Erythroblast (primary cell): ENCODE results near the gene FLT3LG.
"Not testable (repeated sequence)": the region's sequence is repeated elsewhere in the genome, so short reads cannot be mapped to it uniquely, and the experiment has no call there.

Experiments used
- DNase-seq, 2 experiments: peaks; one replicate each; lab custom pipeline; 2025; lab: John Stamatoyannopoulos, UW
- GATA1 ChIP-seq: IDR thresholded peaks from 2 replicates; pipeline ENCODE4 v1.6.1; 2011; ENCODE audit warnings: low read depth, mild to moderate bottlenecking, control low read depth, low read length, moderate library complexity
- POLR2A ChIP-seq: IDR thresholded peaks from 2 replicates; pipeline ENCODE4 v1.6.1; 2011; ENCODE audit warnings: mild to moderate bottlenecking, low read length

FLT3LG gene

DNA sequence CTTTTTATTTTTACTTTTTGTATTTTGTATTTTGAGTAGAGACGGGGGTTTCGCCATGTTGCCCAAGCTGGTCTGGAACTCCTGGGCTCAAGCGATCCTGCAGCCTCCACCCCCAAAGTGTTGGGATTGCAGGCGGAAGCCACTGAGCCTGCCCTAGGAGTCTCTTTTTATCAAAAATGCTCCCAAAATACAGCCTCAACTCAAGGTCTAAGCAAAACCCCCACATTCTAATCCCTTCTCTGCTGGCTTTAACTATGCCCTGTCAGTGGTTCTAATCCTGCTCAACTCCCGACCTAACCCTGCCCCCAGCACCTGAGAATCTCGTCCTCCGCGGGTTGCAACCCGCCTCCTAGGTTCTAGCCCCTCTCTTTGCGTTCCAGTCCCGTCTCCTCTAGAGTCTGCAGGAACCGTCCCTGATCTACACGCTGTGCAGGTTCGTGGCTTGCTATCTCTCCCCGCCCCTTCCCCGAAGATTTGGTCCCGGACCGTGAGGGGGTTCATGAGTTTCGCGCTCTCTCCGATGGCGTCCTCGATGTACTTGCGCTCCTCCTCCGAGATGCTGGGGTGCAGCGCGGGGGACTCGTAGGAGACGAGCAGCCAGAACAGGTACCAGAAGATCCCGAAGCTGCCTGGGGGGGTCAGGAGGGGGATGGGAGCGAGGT lies 40.6 kb upstream of the FLT3LG start:
- TF ChIP-seq GATA1, result no peak
- no peak for TF ChIP-seq POLR2A
- DNase-seq, result no peak

DNA sequence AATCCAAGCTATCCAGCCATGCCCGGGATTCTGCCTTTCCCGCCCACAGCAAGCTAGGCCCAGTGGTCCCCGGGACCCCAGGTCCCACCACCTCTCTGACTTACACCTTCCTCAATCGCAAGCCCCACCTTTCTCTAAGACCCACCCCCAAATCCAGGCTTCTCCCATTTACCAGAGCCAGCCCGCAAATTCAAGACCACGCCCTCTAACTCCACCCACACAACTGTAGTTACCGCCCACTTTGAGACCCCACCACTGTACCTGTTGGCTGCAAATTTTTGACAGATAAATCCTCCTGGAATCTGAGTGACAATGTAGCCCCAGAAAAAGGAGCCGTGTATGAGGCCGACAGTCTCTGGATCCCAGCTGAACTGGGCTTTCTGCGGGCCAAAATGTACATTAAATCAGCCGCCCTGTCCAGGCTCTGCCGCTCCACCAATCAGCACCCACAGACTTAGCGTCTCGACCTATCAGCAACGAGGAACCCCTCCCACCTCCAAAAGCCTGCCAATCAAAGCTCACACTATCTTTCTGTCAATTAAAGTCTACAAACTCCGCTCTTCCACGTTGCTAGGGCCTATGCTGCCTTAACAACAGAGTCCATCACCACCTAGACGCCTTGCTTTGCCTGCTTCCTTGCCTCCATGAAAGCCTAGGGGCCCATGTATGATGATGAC lies 39.0 kb upstream of the FLT3LG start:
- DNase-seq, result no peak
- TF ChIP-seq POLR2A, result no peak
- no peak for TF ChIP-seq GATA1

DNA sequence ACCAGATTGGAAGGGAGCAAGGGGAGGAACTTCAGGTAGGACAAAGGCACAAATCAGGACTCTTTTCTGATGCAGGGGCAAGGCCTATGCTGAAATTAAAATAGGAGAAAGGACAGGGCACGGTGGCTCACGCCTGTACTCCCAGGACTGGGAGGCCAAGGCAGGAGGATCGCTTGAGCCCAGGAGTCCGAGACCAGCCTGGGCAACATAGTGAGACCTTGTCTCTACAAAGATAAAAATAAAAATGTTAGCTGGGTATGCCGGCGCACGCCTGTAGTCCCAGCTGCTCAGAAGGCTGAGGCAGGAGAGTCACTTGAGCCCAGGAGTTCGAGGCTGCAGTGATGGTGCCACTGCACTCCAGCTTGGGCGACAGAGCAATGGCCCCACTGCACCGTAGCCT lies 38.3 kb upstream of the FLT3LG start:
- no peak for DNase-seq
- TF ChIP-seq POLR2A (no peak), GATA1 (no peak)

DNA sequence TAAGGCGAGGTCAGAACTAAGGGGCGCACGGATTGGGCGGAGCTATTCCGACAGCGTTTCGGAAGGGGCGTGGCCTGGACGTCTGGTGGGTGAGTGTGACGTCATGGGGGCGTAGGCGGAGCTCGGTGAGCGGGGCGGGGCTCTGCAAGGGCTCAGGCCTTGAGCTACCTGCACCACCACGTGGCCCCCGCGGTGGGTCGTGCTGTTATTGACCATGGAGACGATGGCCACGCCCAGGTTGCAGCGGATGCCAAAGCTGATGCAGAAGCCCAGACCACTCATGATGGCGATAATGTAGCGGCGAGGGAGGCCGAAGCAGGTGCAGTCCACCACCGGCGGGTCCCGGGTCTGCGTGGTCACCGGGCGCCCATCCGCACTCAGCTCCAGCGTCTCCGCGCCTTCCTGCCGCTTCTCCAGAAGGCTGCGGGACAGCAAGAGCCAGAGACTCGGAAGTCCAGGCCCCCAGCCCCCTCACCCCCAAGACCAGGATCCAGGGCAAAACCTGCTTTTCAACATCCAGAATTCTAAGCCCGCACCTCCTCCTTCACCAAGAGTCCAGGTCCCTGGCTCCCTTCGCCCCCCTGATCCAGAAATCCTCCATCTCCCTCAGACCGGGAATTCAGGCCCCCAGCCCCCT lies 37.5 kb upstream of the FLT3LG start:
- no peak for TF ChIP-seq GATA1
- no peak for TF ChIP-seq POLR2A
- peak; percentile 71 to 79 for DNase-seq

DNA sequence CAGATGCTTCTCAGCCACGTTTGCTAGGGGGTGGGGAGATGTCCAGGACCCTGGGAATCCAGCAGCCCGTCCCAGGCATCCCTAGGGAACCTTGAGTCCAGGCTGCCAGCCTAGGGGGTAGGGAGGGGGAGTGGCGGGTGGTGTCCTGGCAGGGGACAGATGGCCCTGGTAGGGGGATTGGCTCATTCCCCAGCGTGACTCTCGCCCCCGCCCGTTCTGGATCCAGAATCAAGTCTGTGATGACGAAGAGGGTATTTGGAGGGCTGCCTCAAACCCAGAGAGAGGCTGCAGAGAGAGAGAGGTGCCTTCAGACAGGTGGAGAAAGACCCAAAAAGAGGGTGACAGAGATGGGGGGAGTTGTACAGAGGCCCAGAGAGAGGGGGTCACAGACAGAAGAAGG lies 36.8 kb upstream of the FLT3LG start:
- TF ChIP-seq POLR2A, result no peak
- no peak for TF ChIP-seq GATA1
- no peak for DNase-seq

DNA sequence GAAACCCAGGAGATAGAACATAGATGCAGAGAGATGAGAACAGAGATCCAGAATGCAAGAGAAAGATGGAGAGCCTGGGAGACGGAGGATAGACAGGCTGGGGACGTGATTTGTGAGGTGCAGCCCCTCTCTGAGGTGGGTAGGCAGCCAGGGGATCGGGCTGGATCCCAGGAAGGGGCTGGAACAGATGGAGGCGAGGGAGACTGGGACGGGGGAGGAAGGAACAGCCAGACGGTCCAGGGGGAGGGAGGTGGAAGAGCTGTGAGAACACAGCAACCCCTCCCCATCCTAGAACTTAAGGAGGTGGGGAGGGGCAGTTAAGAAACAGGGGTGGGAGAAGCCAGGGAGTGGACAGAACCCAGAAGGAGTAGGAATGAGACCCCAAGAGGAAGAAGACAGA lies 35.8 kb upstream of the FLT3LG start:
- TF ChIP-seq POLR2A (no peak), GATA1 (no peak)
- DNase-seq, result no peak

DNA sequence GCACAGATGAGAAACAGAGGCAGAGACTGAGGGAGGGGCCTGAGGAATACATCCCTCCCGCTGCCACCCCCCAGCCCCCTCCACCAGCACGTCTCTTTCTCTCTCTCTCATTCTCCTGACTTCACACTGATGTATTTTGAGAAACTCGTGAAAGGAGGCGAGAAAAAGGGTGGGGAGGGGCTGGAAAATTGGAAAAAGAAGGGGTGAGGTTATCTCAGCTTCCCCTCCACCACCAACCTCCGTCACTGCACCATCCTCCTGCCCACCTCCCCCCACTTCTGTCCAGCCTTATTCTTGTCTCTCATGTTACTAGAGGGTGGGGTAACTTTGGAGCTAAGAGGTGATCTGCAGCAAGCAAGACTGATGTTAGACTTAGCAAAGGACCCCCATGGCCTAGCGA lies 34.2 kb upstream of the FLT3LG start:
- no peak for DNase-seq
- no peak for TF ChIP-seq POLR2A
- TF ChIP-seq GATA1, result no peak

DNA sequence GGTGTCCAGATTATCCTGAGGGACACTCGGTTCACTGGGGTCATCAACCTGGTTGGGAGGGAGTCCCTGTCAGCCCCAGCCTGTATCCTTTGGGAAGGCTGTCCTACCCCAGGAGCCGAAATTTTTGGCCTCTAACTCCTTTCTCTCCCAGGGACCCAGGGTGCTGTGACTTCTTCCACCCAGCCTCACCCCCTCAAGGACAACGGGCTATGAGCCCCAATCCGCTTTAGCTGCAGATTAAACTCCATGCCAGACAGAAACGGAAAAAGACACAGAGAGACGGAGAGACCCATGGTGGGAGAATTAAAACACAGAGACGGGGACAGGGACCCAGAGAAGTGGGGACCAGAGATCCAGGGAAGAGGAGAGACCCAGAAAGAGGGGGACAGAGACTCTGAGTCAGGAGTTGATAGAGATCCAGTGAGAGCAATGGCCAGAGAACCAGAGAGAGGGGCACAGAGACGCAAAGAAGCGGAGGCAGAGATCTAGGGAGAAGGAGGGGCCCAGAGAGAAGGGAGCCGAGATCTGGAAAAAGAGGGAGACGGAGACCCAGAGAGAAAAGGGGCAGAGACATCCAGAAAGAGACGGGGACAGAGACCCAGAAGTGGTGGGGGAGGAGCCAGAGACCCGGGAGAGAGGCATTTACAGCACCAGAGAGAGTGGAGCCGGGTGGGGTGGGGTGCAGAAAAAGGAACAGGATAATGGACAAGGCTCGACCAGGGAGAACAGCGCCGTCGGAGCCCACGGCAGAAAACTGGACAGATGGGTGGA lies 33.4 kb upstream of the FLT3LG start:
- TF ChIP-seq GATA1 (no peak), POLR2A (no peak)
- no peak for DNase-seq

DNA sequence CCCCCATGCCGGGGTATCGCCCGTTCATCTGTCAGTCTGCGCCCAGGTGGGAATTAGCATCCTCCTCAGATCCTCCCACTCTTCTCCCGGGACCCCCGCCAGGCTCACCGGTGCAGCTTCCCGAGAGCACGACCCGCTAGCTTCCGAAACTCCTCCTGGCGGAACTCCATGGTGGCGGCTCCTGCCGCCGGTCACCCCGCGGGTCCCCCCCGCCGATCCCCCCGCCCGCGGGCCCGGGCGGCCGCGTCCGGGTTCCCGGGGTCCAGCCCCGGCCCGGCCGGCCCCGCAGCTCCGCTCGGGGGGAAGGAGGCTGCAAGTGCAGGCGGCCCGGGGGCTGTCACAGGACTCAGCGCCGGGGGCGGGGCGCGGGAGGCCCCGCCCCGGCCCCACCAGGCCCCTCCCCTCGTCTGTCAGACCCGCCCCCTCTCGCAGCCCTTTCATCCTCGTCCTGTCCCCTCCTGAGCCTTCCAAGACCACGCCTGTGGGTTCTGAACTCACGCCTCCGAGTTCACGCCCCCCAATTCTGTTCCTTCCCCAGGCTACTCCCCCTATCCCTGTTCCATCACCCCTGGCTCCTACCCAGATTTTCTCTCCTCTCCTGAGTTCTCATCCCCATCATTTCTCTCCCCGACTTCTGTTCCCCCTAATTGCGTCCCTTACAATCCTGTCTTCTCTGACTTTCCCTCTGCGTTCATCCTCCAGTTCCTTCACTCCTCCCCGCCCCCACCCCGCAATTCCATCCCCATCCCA lies 32.6 kb upstream of the FLT3LG start, which contains the start of gene SLC17A7:
TSS of gene SLC17A7 (minus strand) at position 318 of the 750 bp plus-strand sequence. CDS start at position 170, 148 bp downstream.
- DNase-seq, result no peak
- no peak for TF ChIP-seq POLR2A
- no peak for TF ChIP-seq GATA1

DNA sequence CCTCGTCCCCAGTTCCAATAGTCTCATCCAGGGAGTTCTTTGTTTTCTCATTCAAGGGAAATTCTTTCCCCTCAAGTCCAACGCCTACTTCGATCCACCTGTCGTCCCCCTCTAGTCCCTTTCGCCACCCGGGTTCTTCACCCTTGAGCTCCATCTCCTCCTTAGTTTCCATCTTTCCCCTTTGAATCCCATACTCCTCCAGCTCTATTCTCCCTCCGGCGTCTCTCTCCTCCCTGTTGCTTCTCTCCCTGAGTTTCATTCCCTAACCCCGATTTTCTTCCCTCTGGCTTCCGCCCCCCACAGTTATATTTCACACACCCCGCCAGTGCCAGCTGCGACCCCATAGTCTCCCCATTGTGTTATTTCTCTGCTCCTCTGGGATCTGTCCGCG lies 32.1 kb upstream of the FLT3LG start:
- DNase-seq, result no peak
- TF ChIP-seq POLR2A (no peak), GATA1 (no peak)

DNA sequence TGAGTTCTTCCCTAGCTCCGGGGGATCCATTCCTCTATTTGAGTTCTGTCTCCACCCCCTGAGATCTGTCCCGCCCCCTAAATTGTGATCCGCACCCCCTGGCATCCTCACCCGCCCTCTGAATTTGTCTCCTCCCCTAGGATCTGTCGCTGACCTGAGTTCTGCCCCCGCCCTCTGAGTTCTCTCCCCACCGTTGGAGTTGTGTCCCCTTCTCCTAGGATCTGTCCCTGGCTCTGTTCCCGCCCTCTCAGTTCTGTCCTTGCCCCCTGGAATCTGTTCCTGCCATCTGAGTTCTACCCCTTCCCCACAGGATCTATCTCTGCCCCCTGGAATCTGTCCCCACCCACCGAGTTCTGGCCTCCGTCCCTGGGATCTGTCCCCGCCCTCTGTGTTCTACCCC lies 31.7 kb upstream of the FLT3LG start:
- TF ChIP-seq POLR2A, result no peak
- TF ChIP-seq GATA1, result no peak
- DNase-seq, result no peak

DNA sequence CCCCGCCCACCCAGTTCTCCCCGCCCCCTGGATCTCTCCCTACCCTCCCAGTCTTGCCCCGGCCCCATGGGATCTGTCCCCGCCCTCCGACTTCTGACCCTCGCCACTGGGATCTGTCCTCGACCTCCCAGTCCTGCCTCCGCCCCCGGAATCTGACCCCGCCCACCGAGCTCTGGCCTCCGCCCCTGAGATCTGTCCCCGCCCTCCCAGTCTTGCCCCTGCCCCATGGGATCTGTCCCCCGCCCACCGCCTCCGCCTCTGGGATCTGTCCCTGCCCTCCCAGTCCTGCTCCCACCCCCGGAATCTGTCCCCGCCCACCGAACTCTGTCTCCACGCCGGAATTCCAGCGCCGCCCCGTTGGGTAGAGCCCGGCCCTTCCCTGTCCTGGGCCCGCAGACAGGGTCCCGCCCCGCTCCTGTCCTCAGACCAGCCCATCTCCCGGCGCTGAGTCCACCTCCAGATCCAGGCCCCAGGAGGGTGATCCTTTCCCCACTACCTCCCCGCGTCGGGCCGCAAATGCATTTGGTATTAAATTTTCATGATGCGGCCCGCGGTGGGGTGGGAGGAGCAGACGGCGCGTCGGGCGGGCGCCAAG lies 31.1 kb upstream of the FLT3LG start:
- TF ChIP-seq GATA1 (no peak), POLR2A (no peak)
- peak in 1 of 2 experiments; percentile 79 for DNase-seq

DNA sequence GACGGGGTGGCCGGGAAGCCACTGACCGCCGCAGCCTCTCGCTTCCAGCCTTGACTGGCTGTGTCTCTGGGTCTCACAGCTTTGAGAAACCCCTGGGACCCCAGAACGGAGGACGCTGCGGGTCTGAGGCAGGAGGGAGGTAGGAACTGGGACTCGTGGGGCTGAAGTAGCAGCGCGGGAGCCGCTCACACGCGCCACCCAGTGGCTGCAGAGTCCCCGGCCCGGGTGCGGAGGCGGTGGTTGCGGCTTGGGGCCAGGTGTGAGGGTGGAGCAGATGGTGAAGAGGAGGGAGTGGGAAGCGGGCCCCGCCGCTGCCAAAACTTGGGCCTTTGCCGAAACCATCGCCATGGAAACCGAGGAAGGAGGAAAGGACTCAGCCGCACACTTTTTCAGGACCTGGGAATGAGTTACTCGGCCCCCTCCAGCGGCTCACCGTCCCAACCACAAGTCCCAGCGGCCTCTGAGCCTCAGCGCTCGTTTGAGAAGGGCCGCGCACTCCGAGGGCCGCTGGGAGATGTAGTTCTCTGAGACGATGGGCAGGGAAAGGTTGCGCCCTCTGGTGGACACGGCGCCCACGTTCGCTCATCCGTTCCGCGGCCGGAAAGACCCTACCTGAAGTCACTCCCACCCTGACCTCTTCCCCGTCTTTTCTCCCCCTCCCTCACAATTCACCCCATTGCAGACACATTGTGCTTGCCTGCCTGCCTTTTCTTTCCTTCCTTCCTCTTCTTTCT lies 30.5 kb upstream of the FLT3LG start:
- peak; percentile 93 to 96 for DNase-seq
- TF ChIP-seq POLR2A, result no peak
- no peak for TF ChIP-seq GATA1

DNA sequence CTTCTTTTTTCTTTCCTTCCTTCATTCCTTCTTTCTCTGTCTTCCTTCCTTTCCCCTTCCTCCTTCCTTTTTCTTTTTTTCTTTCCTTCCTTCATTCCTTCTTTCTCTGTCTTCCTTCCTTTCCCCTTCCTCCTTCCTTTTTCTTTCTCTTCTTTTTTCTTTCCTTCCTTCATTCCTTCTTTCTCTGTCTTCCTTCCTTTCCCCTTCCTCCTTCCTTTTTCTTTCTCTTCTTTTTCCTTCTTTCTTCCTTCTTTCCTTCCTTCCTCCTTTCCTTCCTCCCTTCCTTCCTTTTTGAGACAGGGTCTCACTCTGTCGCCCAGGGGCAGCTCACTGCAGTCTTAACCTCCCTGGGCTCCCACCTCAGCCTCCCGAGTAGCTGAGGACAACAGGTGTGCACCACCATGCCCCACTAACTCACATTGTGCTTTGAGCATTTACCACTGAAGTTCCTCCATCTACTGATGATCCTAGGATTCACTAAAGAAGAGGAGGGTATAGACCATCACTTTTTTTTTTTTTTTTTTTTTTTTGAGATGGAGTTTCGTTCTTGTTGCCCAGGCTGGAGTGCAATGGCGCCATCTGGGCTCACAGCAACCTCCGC lies 29.8 kb upstream of the FLT3LG start:
- not testable (repeated sequence) for DNase-seq
